HCT116 (cell line): ENCODE measurements around the gene KCNK4. TPM values are rescaled to one million over a fixed set of nuclear protein-coding genes. Genes with fewer than 3 reads are reported as not detected.

Experiments used
- ATAC-seq: fragments of 200-7000 bp; cut with Tn5 transposase; 2 replicates; pipeline ENCODE4 v1.9.1; 2020; ENCODE audit warnings: mild to moderate bottlenecking, moderate library complexity
- BruUV-seq: library from RNA; stranded (reverse); fragments of 400-500 nt; replicated peaks from 2 replicates; lab custom pipeline; 2021; lab: Mats Ljungman, UMichigan
- CTCF ChIA-PET: fragments of 300-600 bp; sonication (Branson Sonifier 250); formaldehyde crosslinking; loops from one replicate; lab custom pipeline; 2021; ENCODE audit warnings: antibody characterized with exemption; lab: Charles Lee
- POLR2A ChIA-PET: fragments of 300-600, 350-600 bp; sonication (Branson Sonifier 250); formaldehyde crosslinking; loops from one replicate; lab custom pipeline; 2021; ENCODE audit warnings: antibody characterized with exemption; lab: Charles Lee
- RAD21 ChIA-PET, 2 experiments: fragments of 300-600 bp; sonication (Branson Sonifier 250); formaldehyde crosslinking; loops; one replicate each; lab custom pipeline; 2023; ENCODE audit warnings: low total read pairs in 2 of 2; ENCODE audit not compliant: uncharacterized antibody in 2 of 2, unreplicated experiment in 2 of 2, low non-redundant PET in 1 of 2; lab: Charles Lee
- DNase-seq: peaks from one replicate; pipeline ENCODE4 v3.0.0-alpha.2; 2010; ENCODE audit warnings: low read depth, low spot score
- H2AFZ ChIP-seq: fragments of 200-600 bp; shearing (Covaris generic), sonication (generic); 2 replicates; pipeline ENCODE4 v1.6.1; 2017; ENCODE audit warnings: low read depth, mixed run types, mixed read lengths, antibody characterized with exemption, low read length; ENCODE audit not compliant: poor library complexity, severe bottlenecking
- H3K27ac ChIP-seq: 2 replicates; pipeline ENCODE4 v1.5.1; 2012; ENCODE audit warnings: low read depth, low read length
- H3K27me3 ChIP-seq: fragments of 200-600 bp; sonication (generic); 2 replicates; pipeline ENCODE4 v1.6.1; 2016; ENCODE audit warnings: mixed run types, low read length, mixed read lengths; ENCODE audit not compliant: insufficient read depth
- H3K36me3 ChIP-seq, 2 experiments: fragments of 200-500 bp in 1 of 2; fragments of 200-600 bp in 1 of 2; sonication (Bioruptor generic) in 1 of 2; sonication (generic) in 1 of 2; 2 replicates each; pipeline versions ENCODE4 v1.5.1 to v1.6.1; 2014 to 2016; ENCODE audit warnings: low read length in 2 of 2, inconsistent platforms in 1 of 2, mixed read lengths in 1 of 2, mixed run types in 1 of 2; ENCODE audit not compliant: insufficient read depth in 2 of 2, control insufficient read depth in 1 of 2
- H3K4me1 ChIP-seq, 2 experiments: fragments of 200-600 bp in 1 of 2; sonication (generic) in 1 of 2; 2 replicates each; pipeline versions ENCODE4 v1.5.1 to v1.6.1; 2012 to 2017; ENCODE audit warnings: low read length in 2 of 2, inconsistent platforms in 1 of 2, mild to moderate bottlenecking in 1 of 2, mixed read lengths in 1 of 2, mixed run types in 1 of 2, moderate library complexity in 1 of 2; ENCODE audit not compliant: insufficient read depth in 2 of 2, control insufficient read depth in 1 of 2
- H3K4me2 ChIP-seq: fragments of 200-600 bp; sonication (generic); 2 replicates; pipeline ENCODE4 v1.6.1; 2017; ENCODE audit warnings: mixed run types, low read length, mixed read lengths
- H3K4me3 ChIP-seq, 2 experiments: fragments of 200-600 bp in 1 of 2; sonication (generic) in 1 of 2; replicated peaks in 1 of 2; 2 replicates each; pipeline ENCODE4 v1.5.1; 2011 to 2016; ENCODE audit warnings: low read length in 2 of 2, control low read depth in 1 of 2, low read depth in 1 of 2, mild to moderate bottlenecking in 1 of 2, mixed read lengths in 1 of 2, mixed run types in 1 of 2
- H3K79me2 ChIP-seq: fragments of 200-600 bp; sonication (generic); 2 replicates; pipeline ENCODE4 v1.6.1; 2017; ENCODE audit warnings: mild to moderate bottlenecking, mixed run types, low read length, moderate library complexity, mixed read lengths; ENCODE audit not compliant: insufficient read depth
- H3K9ac ChIP-seq: fragments of 200-600 bp; sonication (generic); 2 replicates; pipeline ENCODE4 v1.6.1; 2016; ENCODE audit warnings: low read length, mixed read lengths
- H3K9me2 ChIP-seq: fragments of 200-600 bp; sonication (generic), shearing (Covaris generic); 2 replicates; pipeline ENCODE4 v1.6.1; 2017; ENCODE audit warnings: mixed run types, mild to moderate bottlenecking, moderate library complexity; ENCODE audit not compliant: insufficient read depth
- H3K9me3 ChIP-seq, 2 experiments: fragments of 200-500 bp in 1 of 2; fragments of 200-600 bp in 1 of 2; sonication (Bioruptor generic) in 1 of 2; sonication (generic) in 1 of 2; 2 replicates each; pipeline ENCODE4 v1.6.1; 2014 to 2017; ENCODE audit warnings: low read length in 2 of 2, mixed read lengths in 2 of 2, inconsistent platforms in 1 of 2, low read depth in 1 of 2, mild to moderate bottlenecking in 1 of 2, mixed run types in 1 of 2, moderate library complexity in 1 of 2; ENCODE audit not compliant: control insufficient read depth in 1 of 2, insufficient read depth in 1 of 2
- H4K20me1 ChIP-seq: fragments of 200-600 bp; sonication (generic), shearing (Covaris generic); 2 replicates; pipeline ENCODE4 v1.6.1; 2017; ENCODE audit warnings: mixed run types, mild to moderate bottlenecking, moderate library complexity; ENCODE audit not compliant: insufficient read depth
- CTCF ChIP-seq, 3 experiments: fragments of 200-600 bp in 1 of 3; sonication (generic) in 1 of 3; IDR thresholded peaks in 2 of 3; conservative IDR thresholded peaks in 1 of 3; 2 replicates each; pipeline ENCODE4 v1.5.1; 2012 to 2017; ENCODE audit warnings: low read depth in 2 of 3, low read length in 2 of 3, antibody characterized with exemption in 1 of 3, borderline replicate concordance in 1 of 3, control low read depth in 1 of 3, mild to moderate bottlenecking in 1 of 3, mixed read lengths in 1 of 3, mixed run types in 1 of 3, moderate library complexity in 1 of 3; ENCODE audit not compliant: insufficient read depth in 1 of 3
- EGR1 ChIP-seq: IDR thresholded peaks from 2 replicates; pipeline ENCODE4 v1.6.1; 2012; ENCODE audit warnings: low read depth
- ELF1 ChIP-seq: IDR thresholded peaks from 2 replicates; pipeline ENCODE4 v1.6.1; 2012; ENCODE audit warnings: low read depth, borderline replicate concordance
- EZH2 ChIP-seq: fragments of 200-600 bp; sonication (generic); IDR thresholded peaks from 2 replicates; pipeline ENCODE4 v1.6.1; 2017; ENCODE audit warnings: antibody characterized with exemption, mixed run types
- FOSL1 ChIP-seq: IDR thresholded peaks from 2 replicates; pipeline ENCODE4 v1.6.1; 2012; ENCODE audit warnings: low read depth
- POLR2A ChIP-seq: IDR thresholded peaks from 2 replicates; pipeline ENCODE4 v1.7.0; 2011; ENCODE audit warnings: borderline replicate concordance; ENCODE audit not compliant: insufficient read depth, insufficient read length; ENCODE audit errors: extremely low read depth
- RAD21 ChIP-seq: IDR thresholded peaks from 2 replicates; pipeline ENCODE4 v1.6.1; 2012; ENCODE audit warnings: low read depth, mild to moderate bottlenecking
- REST ChIP-seq: IDR thresholded peaks from 2 replicates; pipeline ENCODE4 v1.6.1; 2012; ENCODE audit warnings: low read depth
- SP1 ChIP-seq: IDR thresholded peaks from 2 replicates; pipeline ENCODE4 v1.6.1; 2012; ENCODE audit warnings: low read depth
- SRF ChIP-seq: IDR thresholded peaks from 2 replicates; pipeline ENCODE4 v1.6.1; 2012; ENCODE audit warnings: low read depth
- YY1 ChIP-seq: IDR thresholded peaks from 2 replicates; pipeline ENCODE4 v1.6.1; 2011; ENCODE audit warnings: low read length, low read depth, moderate library complexity, mild to moderate bottlenecking; ENCODE audit not compliant: insufficient replicate concordance; ENCODE audit errors: extremely low read depth
- ZFX ChIP-seq: fragments of 450-650 bp; IDR thresholded peaks from 2 replicates; pipeline ENCODE4 v1.6.1; 2017
- intact Hi-C: fragments of 100-400 bp; cut with micrococcal nuclease; formaldehyde crosslinking; loops from 2 replicates; pipeline ENCODE4 v1.10.0; 2022
- total RNA-seq: library from RNA; stranded (reverse); gene quantifications from one replicate; pipeline ENCODE4 v1.2.1, GENCODE V29; 2021; ENCODE audit not compliant: unreplicated experiment
- TF ChIP-seq, protein P1 (sequence below): IDR thresholded peaks from 2 replicates; pipeline ENCODE4 v1.6.1; 2011; ENCODE audit warnings: mild to moderate bottlenecking, low read length, moderate library complexity; ENCODE audit not compliant: insufficient replicate concordance; ENCODE audit errors: extremely low read depth

Gene KCNK4
- total RNA-seq, 1 experiment from 2014 or later = not detected

- TF ChIP-seq REST = no peak
- no peak for TF ChIP-seq RAD21
- TF ChIP-seq EZH2 = no peak
- no peak for TF ChIP-seq ELF1
- TF ChIP-seq ZFX = no peak
- TF ChIP-seq EGR1 = no peak
- TF ChIP-seq SRF = no peak
- TF ChIP-seq SP1 = no peak
Observed at GRCh38 chr11:64256300-64256699, 34.8 kb upstream of the KCNK4 start (continued).

GRCh38 chr11:64258356-64258755, 32.7 kb upstream of the KCNK4 start:
- intact Hi-C loops = no loop called here
- RAD21 ChIA-PET = no interaction called here
- Histone ChIP-seq H4K20me1 (no peaks in the 10 kb centered on the region), H3K27ac (no peak overlapping the region), H3K4me1 (peaks cover 5 to 15% of the 10 kb centered on the region in 2 experiments; a peak in 3 of 4 replicates), H3K9me3 (no peaks in the 10 kb centered on the region), H3K36me3 (peaks cover 27 to 60% of the 10 kb centered on the region in 2 experiments; a peak in 3 of 4 replicates), H3K4me3 (no peak overlapping the region), H3K27me3 (no peaks in the 10 kb centered on the region), H3K4me2 (no peak overlapping the region), H3K9ac (no peak overlapping the region), H2AFZ (no peak overlapping the region), H3K79me2 (peaks cover 21% of the 10 kb centered on the region), H3K9me2 (no peaks in the 10 kb centered on the region)
- CTCF ChIA-PET = interaction anchor here (1.1 kb wide), 1 partner anchor 9 kb away, joined by 3 read pairs; no protein-coding TSS in a partner anchor
- BruUV-seq = no TSS peak
- POLR2A ChIA-PET = interaction anchor here (1.2 kb wide), 1 partner anchor 10 kb away, joined by 3 read pairs; no protein-coding TSS in a partner anchor
- DNase-seq = no peak
- no peak for ATAC-seq
- TF ChIP-seq, protein P1, sequence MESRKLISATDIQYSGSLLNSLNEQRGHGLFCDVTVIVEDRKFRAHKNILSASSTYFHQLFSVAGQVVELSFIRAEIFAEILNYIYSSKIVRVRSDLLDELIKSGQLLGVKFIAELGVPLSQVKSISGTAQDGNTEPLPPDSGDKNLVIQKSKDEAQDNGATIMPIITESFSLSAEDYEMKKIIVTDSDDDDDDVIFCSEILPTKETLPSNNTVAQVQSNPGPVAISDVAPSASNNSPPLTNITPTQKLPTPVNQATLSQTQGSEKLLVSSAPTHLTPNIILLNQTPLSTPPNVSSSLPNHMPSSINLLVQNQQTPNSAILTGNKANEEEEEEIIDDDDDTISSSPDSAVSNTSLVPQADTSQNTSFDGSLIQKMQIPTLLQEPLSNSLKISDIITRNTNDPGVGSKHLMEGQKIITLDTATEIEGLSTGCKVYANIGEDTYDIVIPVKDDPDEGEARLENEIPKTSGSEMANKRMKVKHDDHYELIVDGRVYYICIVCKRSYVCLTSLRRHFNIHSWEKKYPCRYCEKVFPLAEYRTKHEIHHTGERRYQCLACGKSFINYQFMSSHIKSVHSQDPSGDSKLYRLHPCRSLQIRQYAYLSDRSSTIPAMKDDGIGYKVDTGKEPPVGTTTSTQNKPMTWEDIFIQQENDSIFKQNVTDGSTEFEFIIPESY = no peak
- TF ChIP-seq ELF1 (no peak), POLR2A (no peak), EGR1 (no peak), REST (no peak), CTCF (IDR thresholded peaks at IDR 0.05 in 2 of 3, conservative IDR thresholded peaks at IDR 0.05 in 1 of 3; ENCODE audit: borderline replicate concordance in 1 of 3, insufficient read depth in 1 of 3, low read depth in 2 of 3, low read length in 2 of 3) (no peak), SRF (no peak), FOSL1 (no peak), YY1 (no peak)
